ENCODE data around the gene ARL5C.

- TF ChIP-seq CTCF (IDR thresholded peaks at IDR 0.05) (no peak), EZH2 (IDR thresholded peaks at IDR 0.05; ENCODE audit: borderline replicate concordance, insufficient read depth, low read depth, low read length, poor library complexity, severe bottlenecking) (no peak)
These were observed 47.9 kb upstream of the ARL5C start for GRCh38 chr17:39213852-39214251.

All from B cell (primary cell).